Measurements from ENCODE around the gene BCOR. TPM values are rescaled to one million over a fixed set of nuclear protein-coding genes. Genes with fewer than 3 reads are reported as not detected.
A peak's percentile ranks its signal among the peaks of the same experiment; 100 is the strongest.

BCOR gene
- total RNA-seq, 1 experiment from 2014 or later, result 134 TPM

GRCh38 chrX:40083120-40083978 is 14.4 kb downstream of the BCOR start:
- Histone ChIP-seq H3K27me3 (ENCODE audit: insufficient read depth, low read length) (peaks cover 45% of the 10 kb centered on the region), H2AFZ (ENCODE audit: low read length) (no peak overlapping the region), H3K56ac (ENCODE audit: insufficient read length, low read depth, low read length) (no peak overlapping the region), H2AK5ac (ENCODE audit: insufficient read length, low read length) (no peak overlapping the region), H2BK120ac (ENCODE audit: low read depth, low read length, poor library complexity, severe bottlenecking) (no peak overlapping the region), H3K27ac (ENCODE audit: insufficient read length, low read depth, low read length) (no peak overlapping the region), H4K20me1 (ENCODE audit: control insufficient read depth, insufficient read depth, insufficient read length) (peaks cover 3% of the 10 kb centered on the region), H2BK12ac (ENCODE audit: insufficient read length, low read depth, low read length) (no peak overlapping the region), H2BK5ac (ENCODE audit: insufficient read length, low read length) (no peak overlapping the region), H4K5ac (ENCODE audit: insufficient read length, low read depth, low read length) (no peak overlapping the region), H3K14ac (ENCODE audit: insufficient read depth, low read length) (peak overlapping the region; percentile 59; the same call in 1 of the 2 replicates), H3K23me2 (ENCODE audit: insufficient read length, low read depth, low read length, poor library complexity, severe bottlenecking) (peaks cover 14% of the 10 kb centered on the region), H4K8ac (replicated peaks; ENCODE audit: insufficient read length, low read depth, low read length) (no peak overlapping the region), H3K4me2 (ENCODE audit: insufficient read depth, insufficient read length, low read length) (peak overlapping the region; percentile 22), H3K23ac (ENCODE audit: insufficient read length, low read depth, low read length) (no peak overlapping the region), H3T11ph (ENCODE audit: low read length) (no peak overlapping the region), H3K18ac (ENCODE audit: insufficient read length, low read depth, low read length) (no peak overlapping the region), H3K9me3 (ENCODE audit: control insufficient read depth, low read depth, low read length) (no peaks in the 10 kb centered on the region), H3K4me1 (ENCODE audit: insufficient read depth, low read length) (peaks cover 31% of the 10 kb centered on the region), H2BK20ac (ENCODE audit: low read depth, low read length, poor library complexity, severe bottlenecking) (no peak overlapping the region), H3K79me2 (ENCODE audit: insufficient read depth, low read length) (peaks cover 23% of the 10 kb centered on the region; the same call in 1 of the 2 replicates), H3K4ac (ENCODE audit: low read depth, low read length) (no peak overlapping the region), H4K91ac (ENCODE audit: insufficient read length, low read depth, low read length) (no peak overlapping the region), H3K79me1 (ENCODE audit: insufficient read depth, low read depth, low read length, poor library complexity, severe bottlenecking) (peaks cover 3% of the 10 kb centered on the region), H2BK15ac (ENCODE audit: low read depth, low read length) (no peak overlapping the region), H3K9ac (ENCODE audit: extremely low read depth, insufficient read length, low read length) (no peak overlapping the region)
- TF ChIP-seq CTCF (conservative IDR thresholded peaks at IDR 0.05), result peak; percentile 17; the same call in 1 of the 3 replicates
- Mint-ChIP-seq H3K9me3 (peaks cover 62 to 66% of the 10 kb centered on the region in 2 experiments), H3K27ac (no peak overlapping the region), H3K4me3 (peak overlapping the region; percentile 58 to 74), H3K36me3 (ENCODE audit: insufficient read depth in 1 of 3, low read depth in 3 of 3) (peaks cover 8 to 58% (median 20%) of the 10 kb centered on the region in 3 experiments), H3K4me1 (peaks cover 74 to 85% of the 10 kb centered on the region in 2 experiments), H3K27me3 (ENCODE audit: low read depth) (peaks cover 49% of the 10 kb centered on the region)
- DNase-seq, result peak; percentile 72
- no CpG with 5 or more reads among the region's 61 CpGs for WGBS (ENCODE audit: extremely low coverage, insufficient read length, low lambda C conversion rate)

Measured in H9 (cell line).